ENCODE data around the gene RHBDL2. TPM values are rescaled to one million over a fixed set of nuclear protein-coding genes. Genes with fewer than 3 reads are reported as not detected.

The RHBDL2 gene
- total RNA-seq, 1 experiment from 2014 or later = not detected

- no peaks in the 10 kb centered on the region for H3K27me3 ChIP-seq (ENCODE audit: insufficient read depth, low read length)
- intact Hi-C loops (cut with micrococcal nuclease) = no loop called here
- H3K4me3 ChIP-seq (replicated peaks in 1 of 2; ENCODE audit: low read depth in 1 of 2, low read length in 2 of 2) = no peak overlapping the region
- no peak for DNase-seq (ENCODE audit: low read depth, low spot score)
- H3K4me1 ChIP-seq (ENCODE audit: control insufficient read depth in 1 of 2, insufficient read depth in 2 of 2, low read length in 2 of 2) = no peaks in the 10 kb centered on the region
- no peaks in the 10 kb centered on the region for H3K9me3 ChIP-seq (ENCODE audit: control insufficient read depth in 1 of 2, insufficient read depth in 1 of 2, low read depth in 1 of 2, low read length in 2 of 2)
- ATAC-seq = no peak
- POLR2A ChIA-PET = no interaction called here
- H3K4me2 ChIP-seq (ENCODE audit: low read length) = no peak overlapping the region
- BruUV-seq (replicated peaks) = no TSS peak
- H3K36me3 ChIP-seq (ENCODE audit: control insufficient read depth in 1 of 2, insufficient read depth in 2 of 2, low read length in 2 of 2) = peaks cover 0 to 15% of the 10 kb centered on the region in 2 experiments; a peak in 2 of 4 replicates
- CTCF ChIA-PET = no interaction called here
- no peak overlapping the region for H3K27ac ChIP-seq (ENCODE audit: low read depth, low read length)
- TF ChIP-seq JUND (IDR thresholded peaks at IDR 0.05) = no peak
- TF ChIP-seq ZBTB33 (IDR thresholded peaks at IDR 0.05; ENCODE audit: extremely low read depth, insufficient replicate concordance, low read length) = no peak
- TF ChIP-seq FOSL1 (IDR thresholded peaks at IDR 0.05; ENCODE audit: low read depth) = no peak
- TF ChIP-seq EZH2 (IDR thresholded peaks at IDR 0.05) = no peak
- no peaks in the 10 kb centered on the region for H4K20me1 ChIP-seq (ENCODE audit: insufficient read depth)
- peaks cover 5% of the 10 kb centered on the region; the same call in 1 of the 2 replicates for H3K79me2 ChIP-seq (ENCODE audit: insufficient read depth, low read length)
- no peaks in the 10 kb centered on the region for H3K9me2 ChIP-seq (ENCODE audit: insufficient read depth)
- RAD21 ChIA-PET (ENCODE audit: low non-redundant PET in 1 of 2, low total read pairs in 2 of 2, uncharacterized antibody in 2 of 2, unreplicated experiment in 2 of 2) = no interaction called here
- no peak overlapping the region for H2AFZ ChIP-seq (ENCODE audit: low read depth, low read length, poor library complexity, severe bottlenecking)
- H3K9ac ChIP-seq (ENCODE audit: low read length) = no peak overlapping the region
These were observed 88.8 kb downstream of the RHBDL2 start for GRCh38 chr1:38852780-38853179.

- CTCF ChIA-PET = no interaction called here
- Histone ChIP-seq H3K79me2 (ENCODE audit: insufficient read depth, low read length) (no peaks in the 10 kb centered on the region), H3K9me2 (ENCODE audit: insufficient read depth) (no peaks in the 10 kb centered on the region), H3K36me3 (ENCODE audit: control insufficient read depth in 1 of 2, insufficient read depth in 2 of 2, low read length in 2 of 2) (peaks cover 0 to 2% of the 10 kb centered on the region in 2 experiments; a peak in 2 of 4 replicates), H3K27ac (ENCODE audit: low read depth, low read length) (no peak overlapping the region), H2AFZ (ENCODE audit: low read depth, low read length, poor library complexity, severe bottlenecking) (no peak overlapping the region), H3K4me2 (ENCODE audit: low read length) (no peak overlapping the region), H3K4me1 (ENCODE audit: control insufficient read depth in 1 of 2, insufficient read depth in 2 of 2, low read length in 2 of 2) (no peaks in the 10 kb centered on the region), H4K20me1 (ENCODE audit: insufficient read depth) (no peaks in the 10 kb centered on the region), H3K27me3 (ENCODE audit: insufficient read depth, low read length) (no peaks in the 10 kb centered on the region), H3K4me3 (replicated peaks in 1 of 2; ENCODE audit: low read depth in 1 of 2, low read length in 2 of 2) (no peak overlapping the region), H3K9me3 (ENCODE audit: control insufficient read depth in 1 of 2, insufficient read depth in 1 of 2, low read depth in 1 of 2, low read length in 2 of 2) (no peaks in the 10 kb centered on the region), H3K9ac (ENCODE audit: low read length) (no peak overlapping the region)
- no TSS peak for BruUV-seq (replicated peaks)
- POLR2A ChIA-PET = no interaction called here
- intact Hi-C loops (cut with micrococcal nuclease) = no loop called here
- no peak for ATAC-seq
- DNase-seq (ENCODE audit: low read depth, low spot score) = no peak
- RAD21 ChIA-PET (ENCODE audit: low non-redundant PET in 1 of 2, low total read pairs in 2 of 2, uncharacterized antibody in 2 of 2, unreplicated experiment in 2 of 2) = no interaction called here
- TF ChIP-seq TCF7L2 (IDR thresholded peaks at IDR 0.05; ENCODE audit: borderline replicate concordance, extremely low read depth, insufficient read depth, insufficient read length) = no peak
- TF ChIP-seq YY1 (IDR thresholded peaks at IDR 0.05; ENCODE audit: extremely low read depth, insufficient replicate concordance, low read depth, low read length) = no peak
- TF ChIP-seq CBX3 (IDR thresholded peaks at IDR 0.05; ENCODE audit: low read depth) = no peak
- no peak for TF ChIP-seq SIN3A (IDR thresholded peaks at IDR 0.05; ENCODE audit: low read depth)
- TF ChIP-seq EGR1 (IDR thresholded peaks at IDR 0.05; ENCODE audit: low read depth) = no peak
- no peak for TF ChIP-seq MAX (IDR thresholded peaks at IDR 0.05)
- no peak for TF ChIP-seq SP1 (IDR thresholded peaks at IDR 0.05; ENCODE audit: low read depth)
- TF ChIP-seq REST (IDR thresholded peaks at IDR 0.05; ENCODE audit: low read depth) = no peak
- TF ChIP-seq ZBTB33 (IDR thresholded peaks at IDR 0.05; ENCODE audit: extremely low read depth, insufficient replicate concordance, low read length) = no peak
- TF ChIP-seq EZH2phosphoT487 (IDR thresholded peaks at IDR 0.05; ENCODE audit: borderline replicate concordance) = no peak
- no peak for TF ChIP-seq EZH2 (IDR thresholded peaks at IDR 0.05)
These were observed 93.6 kb downstream of the RHBDL2 start for GRCh38 chr1:38848071-38848470.
